IPS DF 6.9 (cell line): Measurements from ENCODE around the gene USP51.
"Not testable (repeated sequence)": the region's sequence is repeated elsewhere in the genome, so short reads cannot be mapped to it uniquely, and the experiment has no call there.

Experiments used
- DNase-seq: peaks from one replicate; pipeline ENCODE4 v3.0.0-alpha.2; 2013; ENCODE audit warnings: low read depth, low spot score
- H3K27ac ChIP-seq: one replicate; pipeline ENCODE4 v1.5.1; 2013; ENCODE audit warnings: low read length, control low read depth
- H3K27me3 ChIP-seq: 2 replicates; pipeline ENCODE4 v1.6.1; 2013; ENCODE audit warnings: mild to moderate bottlenecking, low read length; ENCODE audit not compliant: control insufficient read depth, insufficient read depth
- H3K36me3 ChIP-seq: 2 replicates; pipeline ENCODE4 v1.6.1; 2013; ENCODE audit warnings: low read length; ENCODE audit not compliant: control insufficient read depth, insufficient read depth
- H3K4me1 ChIP-seq: 2 replicates; pipeline ENCODE4 v1.6.1; 2013; ENCODE audit warnings: low read length; ENCODE audit not compliant: control insufficient read depth, insufficient read depth
- H3K4me3 ChIP-seq: 2 replicates; pipeline ENCODE4 v1.5.1; 2013; ENCODE audit warnings: mild to moderate bottlenecking, low read length
- H3K9me3 ChIP-seq: 2 replicates; pipeline ENCODE4 v1.6.1; 2013; ENCODE audit warnings: low read length, inconsistent platforms; ENCODE audit not compliant: control insufficient read depth, insufficient read depth
- WGBS: extraction: QIAGEN DNeasy Blood & Tissue Kit; methylation state at CpG from one replicate; pipeline ENCODE4 v1.1.7; 2013; ENCODE audit warnings: mixed read lengths, missing lambda C conversion rate; ENCODE audit not compliant: insufficient read length, insufficient coverage; 5-methylcytosine and 5-hydroxymethylcytosine counted together

The USP51 gene

DNA sequence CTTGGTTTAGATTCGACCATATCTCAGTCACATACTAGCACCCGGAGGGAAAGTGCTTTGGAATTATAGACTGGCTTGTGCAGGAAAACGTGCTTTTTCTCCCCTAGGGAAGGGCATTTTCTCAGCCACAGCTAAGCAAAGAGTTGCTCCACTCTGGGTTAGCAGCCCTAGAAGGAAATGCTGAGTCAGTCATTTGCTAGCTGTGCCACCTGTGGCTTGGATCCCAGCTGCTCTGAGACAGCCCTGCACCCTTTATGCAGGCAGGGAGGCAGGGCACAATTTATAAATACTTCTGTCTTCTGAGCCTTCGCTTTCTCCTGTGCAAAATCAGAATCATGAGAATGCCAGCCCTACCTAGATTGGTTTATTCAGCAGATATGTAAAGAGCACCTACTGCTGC lies 1.3 kb upstream of the USP51 start:
- Histone ChIP-seq H3K9me3 (no peaks in the 10 kb centered on the region), H3K27ac (no peak overlapping the region)
- no CpG with 5 or more reads among the region's 4 CpGs for whole genome bisulfite sequencing

DNA sequence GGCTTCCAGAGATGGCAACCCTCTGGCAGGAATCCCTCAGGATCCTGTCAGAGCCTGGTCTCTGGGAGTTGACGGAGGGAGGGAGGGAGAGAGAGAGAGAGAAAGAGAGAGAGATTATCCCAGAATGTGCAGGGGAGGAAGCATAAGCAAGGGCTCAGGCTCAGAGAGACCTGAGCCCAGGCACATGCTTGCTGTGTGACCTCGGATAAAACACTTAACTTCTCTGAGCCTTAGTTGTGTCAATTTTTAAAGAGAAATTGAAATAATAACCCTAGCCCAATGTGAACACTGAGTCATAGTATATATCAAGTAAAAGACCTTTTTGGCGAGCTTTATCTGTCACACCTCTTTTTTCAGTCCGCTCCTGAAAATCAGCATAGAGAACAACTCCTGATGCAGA lies 473 bp upstream of the USP51 start:
- DNase-seq = no peak

More for the DNA sequence above, 1.3 kb upstream of the USP51 start:
- no peak for DNase-seq
- H3K27me3 ChIP-seq = no peaks in the 10 kb centered on the region
- H3K4me1 ChIP-seq = no peaks in the 10 kb centered on the region
- no peaks in the 10 kb centered on the region for H3K36me3 ChIP-seq
- H3K4me3 ChIP-seq = no peak overlapping the region

DNA sequence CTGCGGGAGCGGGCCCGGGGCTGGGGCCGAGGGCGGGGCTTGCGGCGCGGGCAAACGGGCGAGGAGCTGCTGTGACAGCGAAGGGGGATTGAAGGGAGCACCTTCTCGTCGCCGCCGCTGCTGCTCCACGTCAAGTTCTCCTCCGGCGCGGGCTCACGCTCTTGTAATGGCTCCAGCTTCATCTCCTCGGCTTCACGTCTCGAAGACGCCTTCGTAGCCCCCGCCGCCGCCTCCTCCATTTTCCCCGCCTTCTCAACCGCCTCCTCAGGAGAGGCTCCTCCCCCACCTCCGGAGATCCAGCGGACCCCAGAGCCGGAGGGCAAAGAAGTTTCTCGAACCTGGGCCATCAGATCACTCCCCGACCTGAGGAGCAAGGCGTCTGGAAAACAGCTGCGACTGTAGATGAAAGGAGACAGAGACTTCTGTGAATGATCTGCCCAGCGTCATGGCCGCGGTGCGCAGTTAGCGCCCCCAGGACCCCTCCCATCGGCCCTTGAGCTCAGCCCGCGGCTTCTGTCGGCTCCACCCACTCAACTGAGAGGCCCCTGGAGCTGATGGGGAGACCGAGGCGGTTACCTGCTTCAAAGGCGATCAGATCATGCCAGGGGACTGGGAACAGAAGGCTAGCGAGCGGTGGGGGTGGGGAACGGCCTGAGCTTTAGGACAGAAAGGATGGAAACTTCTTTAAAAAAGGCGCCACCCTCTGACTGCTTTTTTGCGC lies 895 bp downstream of the USP51 start:
- H3K4me1 ChIP-seq = no peaks in the 10 kb centered on the region
- H3K27me3 ChIP-seq = no peaks in the 10 kb centered on the region
- peak overlapping the region; percentile 71; the same call in 1 of the 2 replicates for H3K4me3 ChIP-seq
- no peak for DNase-seq
- H3K36me3 ChIP-seq = no peaks in the 10 kb centered on the region
- no peaks in the 10 kb centered on the region for H3K9me3 ChIP-seq
- WGBS = no CpG with 5 or more reads among the region's 54 CpGs
- H3K27ac ChIP-seq = no peak overlapping the region

More for the DNA sequence above, 473 bp upstream of the USP51 start:
- no peaks in the 10 kb centered on the region for H3K27me3 ChIP-seq
- no CpG with 5 or more reads among the region's 4 CpGs for WGBS
- H3K36me3 ChIP-seq = no peaks in the 10 kb centered on the region
- H3K27ac ChIP-seq = no peak overlapping the region
- H3K9me3 ChIP-seq = no peaks in the 10 kb centered on the region
- peak overlapping the region; percentile 71; the same call in 1 of the 2 replicates for H3K4me3 ChIP-seq
- H3K4me1 ChIP-seq = no peaks in the 10 kb centered on the region

DNA sequence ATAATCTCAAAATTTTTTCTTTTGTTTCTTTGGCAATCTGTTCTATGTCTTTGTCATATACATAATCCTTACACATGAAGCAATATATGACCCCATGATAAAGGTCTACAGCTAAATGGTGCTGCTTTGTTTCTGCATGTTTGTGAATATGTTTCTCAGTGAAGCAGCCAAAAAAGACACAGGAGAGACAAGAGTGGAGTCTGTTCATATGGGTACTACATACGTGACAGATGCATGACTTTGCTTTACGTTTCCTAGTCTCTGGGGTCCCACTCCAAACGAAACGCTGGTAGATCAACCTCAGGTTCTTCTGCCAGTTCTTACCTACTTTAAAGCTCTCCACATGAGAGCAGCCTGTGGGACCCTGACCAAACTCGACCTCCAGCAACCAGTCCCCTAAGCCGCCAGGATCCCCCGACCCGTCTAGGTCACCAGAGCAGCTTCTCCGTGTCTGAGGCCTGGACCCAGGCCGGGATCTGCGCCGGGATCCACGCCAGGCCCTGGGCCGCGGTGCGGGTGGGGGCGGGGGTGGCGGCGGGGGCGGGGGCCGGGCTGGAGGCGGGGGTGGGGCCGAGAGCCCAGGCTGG lies 1.5 kb downstream of the USP51 start:
- Histone ChIP-seq H3K27me3 (no peaks in the 10 kb centered on the region), H3K9me3 (no peaks in the 10 kb centered on the region), H3K4me1 (no peaks in the 10 kb centered on the region), H3K4me3 (peak overlapping the region; percentile 44; the same call in 1 of the 2 replicates), H3K27ac (no peak overlapping the region), H3K36me3 (no peaks in the 10 kb centered on the region)
- no peak for DNase-seq
- no CpG with 5 or more reads among the region's 23 CpGs for WGBS

DNA sequence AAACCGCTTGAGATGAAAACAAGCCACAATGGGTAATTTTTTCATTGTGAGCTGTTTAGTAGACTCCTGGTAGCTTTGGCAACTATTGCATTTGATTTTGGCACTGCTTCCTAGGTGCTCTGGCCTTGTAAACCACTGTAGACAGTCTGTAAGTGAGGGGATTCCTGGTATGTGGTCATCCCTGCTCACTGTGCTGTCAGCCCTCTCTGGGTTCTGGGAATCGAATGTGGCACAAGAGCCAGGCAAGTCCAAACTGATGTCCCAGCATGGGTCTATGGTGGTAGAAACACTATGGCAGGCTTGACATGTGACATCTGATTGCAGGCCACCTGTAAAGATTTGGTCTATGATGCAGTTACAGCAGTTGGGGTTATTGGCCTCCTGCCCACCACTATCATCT lies 2.5 kb downstream of the USP51 start:
- no peak overlapping the region for H3K27ac ChIP-seq
- H3K9me3 ChIP-seq = no peaks in the 10 kb centered on the region
- H3K27me3 ChIP-seq = no peaks in the 10 kb centered on the region
- no peaks in the 10 kb centered on the region for H3K4me1 ChIP-seq
- H3K4me3 ChIP-seq = no peak overlapping the region
- H3K36me3 ChIP-seq = no peaks in the 10 kb centered on the region
- no peak for DNase-seq
- no CpG with 5 or more reads among the region's 2 CpGs for WGBS

DNA sequence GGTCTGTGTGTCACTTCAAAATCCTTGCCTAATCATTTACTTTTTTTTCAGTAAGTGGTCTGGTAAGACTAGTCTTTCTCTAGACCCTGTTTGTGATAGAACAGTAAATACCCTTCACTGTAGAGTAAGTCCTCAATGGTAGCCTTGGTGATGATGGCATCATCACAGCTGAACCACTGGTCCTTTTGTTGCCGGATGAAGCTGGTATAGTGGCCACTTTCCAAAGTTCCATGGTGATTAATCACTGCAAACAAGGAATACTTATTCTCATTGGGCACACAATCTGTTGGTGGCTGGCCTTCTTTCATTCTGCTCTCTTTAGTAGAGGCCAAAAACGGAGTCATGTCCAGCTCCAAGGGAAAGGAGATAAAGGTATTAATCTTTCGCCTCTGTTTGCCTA lies 2.9 kb downstream of the USP51 start:
- Histone ChIP-seq H3K27me3 (no peaks in the 10 kb centered on the region), H3K9me3 (no peaks in the 10 kb centered on the region), H3K27ac (no peak overlapping the region), H3K4me3 (no peak overlapping the region), H3K36me3 (no peaks in the 10 kb centered on the region), H3K4me1 (no peaks in the 10 kb centered on the region)
- DNase-seq = no peak
- no CpG with 5 or more reads among the region's 3 CpGs for WGBS

DNA sequence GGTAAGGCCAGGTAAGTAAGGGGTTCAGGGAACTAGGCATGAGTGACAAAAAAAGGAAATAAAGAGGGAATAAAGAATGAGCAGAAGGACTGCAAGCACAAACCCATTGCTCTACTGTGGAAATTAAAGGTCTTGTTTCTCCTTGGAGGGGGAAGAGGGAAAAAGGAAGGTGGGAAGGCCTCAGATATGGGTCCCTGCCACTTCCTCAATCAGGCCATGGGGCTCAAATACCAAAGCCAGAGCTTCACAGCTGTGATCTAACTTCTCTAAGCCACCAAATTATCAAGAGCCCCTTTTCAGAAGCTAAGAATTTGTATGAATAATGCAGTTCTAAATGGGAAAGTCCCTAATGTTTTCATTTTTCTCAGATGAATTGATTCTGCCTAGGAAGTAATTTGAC lies 4.7 kb downstream of the USP51 start:
- H3K4me1 ChIP-seq = no peaks in the 10 kb centered on the region
- no peak for DNase-seq
- H3K4me3 ChIP-seq = no peak overlapping the region
- H3K36me3 ChIP-seq = no peaks in the 10 kb centered on the region
- H3K27ac ChIP-seq = no peak overlapping the region
- no peaks in the 10 kb centered on the region for H3K27me3 ChIP-seq
- H3K9me3 ChIP-seq = no peaks in the 10 kb centered on the region

DNA sequence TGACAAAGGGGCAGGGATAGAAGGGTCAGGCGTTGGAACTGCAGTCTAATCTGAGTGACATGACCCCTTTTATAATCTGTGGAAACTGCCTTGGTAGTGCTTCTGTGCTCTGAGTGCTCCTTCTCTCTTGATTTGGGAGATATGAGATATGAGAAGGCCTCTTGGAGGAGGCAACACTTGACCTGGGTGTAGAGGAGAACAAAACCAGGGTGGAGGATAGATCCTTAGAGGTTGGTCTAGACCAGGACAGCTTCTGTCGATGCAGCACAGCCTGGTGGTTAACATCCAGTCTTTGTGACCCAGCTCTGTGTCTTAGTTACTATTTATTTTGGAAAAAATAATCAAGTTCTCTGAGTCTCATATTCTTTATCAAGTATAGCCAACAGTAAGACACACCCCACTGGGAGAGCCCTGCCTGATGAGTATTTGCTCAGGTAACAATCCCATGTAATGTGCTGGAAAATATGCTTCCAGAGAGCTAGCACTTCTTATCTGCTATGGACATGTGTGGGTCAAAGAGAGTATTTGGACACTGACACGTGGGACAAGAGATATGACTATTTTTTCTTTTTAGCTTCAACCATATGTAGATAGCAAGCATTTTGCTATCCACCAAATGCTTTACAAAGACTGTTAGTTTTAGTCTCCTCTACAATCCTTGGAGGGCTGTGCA lies 9.1 kb downstream of the USP51 start:
- no peak overlapping the region for H3K27ac ChIP-seq
- no CpG with 5 or more reads among the region's 3 CpGs for WGBS
- no peaks in the 10 kb centered on the region for H3K9me3 ChIP-seq
- H3K36me3 ChIP-seq = no peaks in the 10 kb centered on the region
- H3K4me1 ChIP-seq = no peaks in the 10 kb centered on the region
- no peak for DNase-seq
- H3K27me3 ChIP-seq = no peaks in the 10 kb centered on the region
- no peak overlapping the region for H3K4me3 ChIP-seq

DNA sequence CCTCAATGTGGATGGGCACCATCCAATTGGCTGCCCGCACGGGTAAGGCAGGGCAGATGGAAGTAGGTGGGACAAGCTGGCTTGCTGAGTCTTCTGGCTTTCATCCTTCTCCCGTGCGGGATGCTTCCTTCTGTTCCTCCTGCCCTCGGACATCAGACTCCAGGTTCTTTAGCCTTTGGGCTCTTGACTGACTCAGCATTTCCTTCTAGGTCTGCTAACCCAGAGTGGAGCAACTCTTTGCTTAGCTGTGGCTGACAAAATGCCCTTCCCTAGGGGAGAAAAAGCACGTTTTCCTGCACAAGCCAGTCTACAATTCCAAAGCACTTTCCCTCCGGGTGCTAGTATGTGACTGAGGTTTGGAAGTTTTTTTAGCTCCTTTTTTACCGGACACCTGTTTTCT lies 9.7 kb downstream of the USP51 start:
- H3K4me3 ChIP-seq, H3K36me3 ChIP-seq, H3K27ac ChIP-seq, H3K9me3 ChIP-seq, H3K27me3 ChIP-seq, DNase-seq, H3K4me1 ChIP-seq: not testable (repeated sequence)
- WGBS = no CpG with 5 or more reads among the region's 8 CpGs

DNA sequence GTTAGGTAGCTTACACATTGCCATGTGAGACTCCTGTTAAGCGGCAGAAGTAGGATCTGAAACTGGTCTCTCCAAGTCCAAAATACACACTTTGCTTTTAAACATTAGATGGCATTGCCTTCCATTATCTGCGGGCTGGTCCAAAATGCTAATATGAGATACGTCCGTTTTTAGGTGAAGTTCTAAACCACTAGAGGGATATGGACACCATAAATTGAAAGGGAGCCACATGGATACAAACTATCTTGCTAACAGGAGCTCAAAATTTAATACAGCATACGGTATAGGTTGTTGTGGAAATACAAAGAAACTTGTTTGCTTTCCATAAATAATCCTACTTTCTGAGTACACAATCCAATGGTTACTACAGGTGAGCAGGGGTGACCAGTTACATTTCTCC lies 23.9 kb downstream of the USP51 start:
- H3K27ac ChIP-seq, H3K4me3 ChIP-seq, DNase-seq, H3K36me3 ChIP-seq, H3K9me3 ChIP-seq, H3K27me3 ChIP-seq, H3K4me1 ChIP-seq: not testable (repeated sequence)
- WGBS = no CpG with 5 or more reads among the region's 5 CpGs
